Peyer's patch (tissue), 4 donors: Measurements from ENCODE around the gene HDAC4.

Experiments
- CTCF ChIP-seq, 6 experiments: fragments of 450-650 bp in 4 of 6; fragments of 200-600 bp in 2 of 6; sonication (generic) in 1 of 6; IDR thresholded peaks; one replicate each; pipeline ENCODE4 v1.5.1; 2017 to 2019; ENCODE audit warnings: antibody characterized with exemption in 6 of 6, mild to moderate bottlenecking in 3 of 6, moderate library complexity in 1 of 6
- POLR2A ChIP-seq, 2 donors: fragments of 450-650 bp; IDR thresholded peaks; one replicate each; pipeline ENCODE4 v1.5.1; 2017; ENCODE audit warnings: antibody characterized with exemption in 2 of 2, mild to moderate bottlenecking in 2 of 2, moderate library complexity in 2 of 2

DNA sequence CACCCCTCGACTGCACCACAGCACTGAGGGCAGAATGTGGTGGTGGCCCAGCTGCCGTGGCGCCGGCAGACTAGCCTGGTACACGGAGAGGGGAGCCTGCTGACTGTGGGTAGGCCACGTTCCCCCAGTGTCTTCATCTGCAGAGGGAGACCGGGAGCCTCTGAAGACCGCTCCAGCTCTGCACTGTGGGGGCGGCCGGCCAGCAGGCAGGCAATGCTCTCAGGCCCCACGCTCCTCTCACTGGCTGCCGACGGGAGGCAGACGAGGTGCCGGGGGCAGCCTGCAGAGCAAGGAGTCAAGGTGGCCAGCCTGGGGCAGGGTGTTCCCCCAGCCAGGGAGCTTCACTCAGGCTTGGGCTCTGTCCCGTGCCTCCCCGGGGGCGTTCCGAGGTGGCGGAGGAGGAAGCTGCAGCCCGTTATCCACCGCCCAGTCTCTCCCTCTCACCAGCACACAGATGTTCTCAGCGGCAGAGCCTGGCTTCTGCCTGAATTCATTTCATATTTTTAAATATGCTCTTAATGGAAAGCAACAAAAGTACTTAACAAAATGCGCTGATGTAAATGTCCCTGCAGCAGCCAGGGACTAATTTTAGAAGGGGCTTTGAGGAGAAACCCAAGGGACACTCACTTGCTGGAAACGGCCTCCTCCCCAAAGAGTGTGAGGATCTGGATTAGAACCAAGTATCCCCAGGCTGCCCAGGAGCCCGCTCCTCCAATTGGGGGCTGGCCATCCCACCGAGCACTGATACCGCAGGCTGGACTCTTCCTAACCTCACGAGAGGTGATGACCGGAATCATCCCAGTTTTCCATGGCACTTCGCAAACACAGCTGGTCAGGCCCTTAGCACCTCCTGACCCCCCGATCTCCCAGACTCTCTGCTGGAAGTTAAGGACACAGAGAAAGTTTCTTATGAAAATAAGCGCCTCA is 87.8 kb downstream of the HDAC4 start:
- TF ChIP-seq CTCF (IDR thresholded peaks at IDR 0.05) = no peak
- TF ChIP-seq POLR2A (IDR thresholded peaks at IDR 0.05) = no peak
